Measurements from ENCODE around the gene SBF2. TPM values are rescaled to one million over a fixed set of nuclear protein-coding genes. Genes with fewer than 3 reads are reported as not detected.

The SBF2 gene
- total and polyA plus RNA-seq, 2 of the 13 experiments (the other 11 are each of a cell fraction or from before 2014, with no cell fraction given): 24.0 to 45.8 TPM

- TF ChIP-seq, protein P1, sequence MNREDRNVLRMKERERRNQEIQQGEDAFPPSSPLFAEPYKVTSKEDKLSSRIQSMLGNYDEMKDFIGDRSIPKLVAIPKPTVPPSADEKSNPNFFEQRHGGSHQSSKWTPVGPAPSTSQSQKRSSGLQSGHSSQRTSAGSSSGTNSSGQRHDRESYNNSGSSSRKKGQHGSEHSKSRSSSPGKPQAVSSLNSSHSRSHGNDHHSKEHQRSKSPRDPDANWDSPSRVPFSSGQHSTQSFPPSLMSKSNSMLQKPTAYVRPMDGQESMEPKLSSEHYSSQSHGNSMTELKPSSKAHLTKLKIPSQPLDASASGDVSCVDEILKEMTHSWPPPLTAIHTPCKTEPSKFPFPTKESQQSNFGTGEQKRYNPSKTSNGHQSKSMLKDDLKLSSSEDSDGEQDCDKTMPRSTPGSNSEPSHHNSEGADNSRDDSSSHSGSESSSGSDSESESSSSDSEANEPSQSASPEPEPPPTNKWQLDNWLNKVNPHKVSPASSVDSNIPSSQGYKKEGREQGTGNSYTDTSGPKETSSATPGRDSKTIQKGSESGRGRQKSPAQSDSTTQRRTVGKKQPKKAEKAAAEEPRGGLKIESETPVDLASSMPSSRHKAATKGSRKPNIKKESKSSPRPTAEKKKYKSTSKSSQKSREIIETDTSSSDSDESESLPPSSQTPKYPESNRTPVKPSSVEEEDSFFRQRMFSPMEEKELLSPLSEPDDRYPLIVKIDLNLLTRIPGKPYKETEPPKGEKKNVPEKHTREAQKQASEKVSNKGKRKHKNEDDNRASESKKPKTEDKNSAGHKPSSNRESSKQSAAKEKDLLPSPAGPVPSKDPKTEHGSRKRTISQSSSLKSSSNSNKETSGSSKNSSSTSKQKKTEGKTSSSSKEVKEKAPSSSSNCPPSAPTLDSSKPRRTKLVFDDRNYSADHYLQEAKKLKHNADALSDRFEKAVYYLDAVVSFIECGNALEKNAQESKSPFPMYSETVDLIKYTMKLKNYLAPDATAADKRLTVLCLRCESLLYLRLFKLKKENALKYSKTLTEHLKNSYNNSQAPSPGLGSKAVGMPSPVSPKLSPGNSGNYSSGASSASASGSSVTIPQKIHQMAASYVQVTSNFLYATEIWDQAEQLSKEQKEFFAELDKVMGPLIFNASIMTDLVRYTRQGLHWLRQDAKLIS (CRISPR knock-in tag; IDR thresholded peaks at IDR 0.05): no peak
- TF ChIP-seq HIVEP1 (CRISPR knock-in tag; IDR thresholded peaks at IDR 0.05) (no peak), MIER3 (CRISPR knock-in tag; IDR thresholded peaks at IDR 0.05; ENCODE audit: borderline replicate concordance) (peak; percentile 27; the same call in 1 of the 2 replicates), KAT7 (CRISPR knock-in tag; IDR thresholded peaks at IDR 0.05; ENCODE audit: borderline replicate concordance) (peak; percentile 33; the same call in 1 of the 2 replicates), KLF11 (CRISPR knock-in tag; IDR thresholded peaks at IDR 0.05) (no peak), SMAD1 (CRISPR knock-in tag; IDR thresholded peaks at IDR 0.05; ENCODE audit: borderline replicate concordance, low read depth) (no peak), ZNF530 (CRISPR knock-in tag; IDR thresholded peaks at IDR 0.05; ENCODE audit: low read depth) (no peak), ZGPAT (CRISPR knock-in tag; IDR thresholded peaks at IDR 0.05) (peak; percentile 68), SNRNP70 (IDR thresholded peaks at IDR 0.05; ENCODE audit: low read depth, low read length) (no peak)
- TF ChIP-seq, protein P2, sequence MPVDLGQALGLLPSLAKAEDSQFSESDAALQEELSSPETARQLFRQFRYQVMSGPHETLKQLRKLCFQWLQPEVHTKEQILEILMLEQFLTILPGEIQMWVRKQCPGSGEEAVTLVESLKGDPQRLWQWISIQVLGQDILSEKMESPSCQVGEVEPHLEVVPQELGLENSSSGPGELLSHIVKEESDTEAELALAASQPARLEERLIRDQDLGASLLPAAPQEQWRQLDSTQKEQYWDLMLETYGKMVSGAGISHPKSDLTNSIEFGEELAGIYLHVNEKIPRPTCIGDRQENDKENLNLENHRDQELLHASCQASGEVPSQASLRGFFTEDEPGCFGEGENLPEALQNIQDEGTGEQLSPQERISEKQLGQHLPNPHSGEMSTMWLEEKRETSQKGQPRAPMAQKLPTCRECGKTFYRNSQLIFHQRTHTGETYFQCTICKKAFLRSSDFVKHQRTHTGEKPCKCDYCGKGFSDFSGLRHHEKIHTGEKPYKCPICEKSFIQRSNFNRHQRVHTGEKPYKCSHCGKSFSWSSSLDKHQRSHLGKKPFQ (CRISPR knock-in tag; IDR thresholded peaks at IDR 0.05; ENCODE audit: insufficient replicate concordance): no peak
- TF ChIP-seq, protein P3, sequence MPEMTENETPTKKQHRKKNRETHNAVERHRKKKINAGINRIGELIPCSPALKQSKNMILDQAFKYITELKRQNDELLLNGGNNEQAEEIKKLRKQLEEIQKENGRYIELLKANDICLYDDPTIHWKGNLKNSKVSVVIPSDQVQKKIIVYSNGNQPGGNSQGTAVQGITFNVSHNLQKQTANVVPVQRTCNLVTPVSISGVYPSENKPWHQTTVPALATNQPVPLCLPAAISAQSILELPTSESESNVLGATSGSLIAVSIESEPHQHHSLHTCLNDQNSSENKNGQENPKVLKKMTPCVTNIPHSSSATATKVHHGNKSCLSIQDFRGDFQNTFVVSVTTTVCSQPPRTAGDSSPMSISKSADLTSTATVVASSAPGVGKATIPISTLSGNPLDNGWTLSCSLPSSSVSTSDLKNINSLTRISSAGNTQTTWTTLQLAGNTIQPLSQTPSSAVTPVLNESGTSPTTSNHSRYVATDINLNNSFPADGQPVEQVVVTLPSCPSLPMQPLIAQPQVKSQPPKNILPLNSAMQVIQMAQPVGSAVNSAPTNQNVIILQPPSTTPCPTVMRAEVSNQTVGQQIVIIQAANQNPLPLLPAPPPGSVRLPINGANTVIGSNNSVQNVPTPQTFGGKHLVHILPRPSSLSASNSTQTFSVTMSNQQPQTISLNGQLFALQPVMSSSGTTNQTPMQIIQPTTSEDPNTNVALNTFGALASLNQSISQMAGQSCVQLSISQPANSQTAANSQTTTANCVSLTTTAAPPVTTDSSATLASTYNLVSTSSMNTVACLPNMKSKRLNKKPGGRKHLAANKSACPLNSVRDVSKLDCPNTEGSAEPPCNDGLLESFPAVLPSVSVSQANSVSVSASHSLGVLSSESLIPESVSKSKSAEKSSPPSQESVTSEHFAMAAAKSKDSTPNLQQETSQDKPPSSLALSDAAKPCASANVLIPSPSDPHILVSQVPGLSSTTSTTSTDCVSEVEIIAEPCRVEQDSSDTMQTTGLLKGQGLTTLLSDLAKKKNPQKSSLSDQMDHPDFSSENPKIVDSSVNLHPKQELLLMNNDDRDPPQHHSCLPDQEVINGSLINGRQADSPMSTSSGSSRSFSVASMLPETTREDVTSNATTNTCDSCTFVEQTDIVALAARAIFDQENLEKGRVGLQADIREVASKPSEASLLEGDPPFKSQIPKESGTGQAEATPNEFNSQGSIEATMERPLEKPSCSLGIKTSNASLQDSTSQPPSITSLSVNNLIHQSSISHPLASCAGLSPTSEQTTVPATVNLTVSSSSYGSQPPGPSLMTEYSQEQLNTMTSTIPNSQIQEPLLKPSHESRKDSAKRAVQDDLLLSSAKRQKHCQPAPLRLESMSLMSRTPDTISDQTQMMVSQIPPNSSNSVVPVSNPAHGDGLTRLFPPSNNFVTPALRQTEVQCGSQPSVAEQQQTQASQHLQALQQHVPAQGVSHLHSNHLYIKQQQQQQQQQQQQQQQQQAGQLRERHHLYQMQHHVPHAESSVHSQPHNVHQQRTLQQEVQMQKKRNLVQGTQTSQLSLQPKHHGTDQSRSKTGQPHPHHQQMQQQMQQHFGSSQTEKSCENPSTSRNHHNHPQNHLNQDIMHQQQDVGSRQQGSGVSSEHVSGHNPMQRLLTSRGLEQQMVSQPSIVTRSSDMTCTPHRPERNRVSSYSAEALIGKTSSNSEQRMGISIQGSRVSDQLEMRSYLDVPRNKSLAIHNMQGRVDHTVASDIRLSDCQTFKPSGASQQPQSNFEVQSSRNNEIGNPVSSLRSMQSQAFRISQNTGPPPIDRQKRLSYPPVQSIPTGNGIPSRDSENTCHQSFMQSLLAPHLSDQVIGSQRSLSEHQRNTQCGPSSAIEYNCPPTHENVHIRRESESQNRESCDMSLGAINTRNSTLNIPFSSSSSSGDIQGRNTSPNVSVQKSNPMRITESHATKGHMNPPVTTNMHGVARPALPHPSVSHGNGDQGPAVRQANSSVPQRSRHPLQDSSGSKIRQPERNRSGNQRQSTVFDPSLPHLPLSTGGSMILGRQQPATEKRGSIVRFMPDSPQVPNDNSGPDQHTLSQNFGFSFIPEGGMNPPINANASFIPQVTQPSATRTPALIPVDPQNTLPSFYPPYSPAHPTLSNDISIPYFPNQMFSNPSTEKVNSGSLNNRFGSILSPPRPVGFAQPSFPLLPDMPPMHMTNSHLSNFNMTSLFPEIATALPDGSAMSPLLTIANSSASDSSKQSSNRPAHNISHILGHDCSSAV (CRISPR knock-in tag; IDR thresholded peaks at IDR 0.05; ENCODE audit: borderline replicate concordance): no peak
These were observed 8.7 kb downstream of the SBF2 start (continued) for GRCh38 chr11:10285148-10285802.
